Fibroblast of villous mesenchyme (primary cell): ENCODE measurements around the gene WNK1. TPM values are rescaled to one million over a fixed set of nuclear protein-coding genes. Genes with fewer than 3 reads are reported as not detected.

Experiments used
- DNase-seq: peaks from one replicate; pipeline ENCODE4 v3.0.0-alpha.2; 2010; ENCODE audit warnings: low read depth
- H3K4me3 ChIP-seq: 2 replicates; pipeline ENCODE4 v1.5.1; 2011; ENCODE audit warnings: low read depth, mild to moderate bottlenecking, low read length
- total RNA-seq: library from RNA; depleted of rRNA; stranded (reverse); fragments of >200 nt; gene quantifications from 2 replicates; pipeline ENCODE4 v1.2.3, GENCODE V29; 2012
- TF ChIP-seq, protein P1 (sequence below): IDR thresholded peaks from 2 replicates; pipeline ENCODE4 v1.5.1; 2012; ENCODE audit warnings: low read depth, mild to moderate bottlenecking, low read length; ENCODE audit not compliant: insufficient read depth

The WNK1 gene
- total RNA-seq, 1 donor, result 92.4 TPM

DNA sequence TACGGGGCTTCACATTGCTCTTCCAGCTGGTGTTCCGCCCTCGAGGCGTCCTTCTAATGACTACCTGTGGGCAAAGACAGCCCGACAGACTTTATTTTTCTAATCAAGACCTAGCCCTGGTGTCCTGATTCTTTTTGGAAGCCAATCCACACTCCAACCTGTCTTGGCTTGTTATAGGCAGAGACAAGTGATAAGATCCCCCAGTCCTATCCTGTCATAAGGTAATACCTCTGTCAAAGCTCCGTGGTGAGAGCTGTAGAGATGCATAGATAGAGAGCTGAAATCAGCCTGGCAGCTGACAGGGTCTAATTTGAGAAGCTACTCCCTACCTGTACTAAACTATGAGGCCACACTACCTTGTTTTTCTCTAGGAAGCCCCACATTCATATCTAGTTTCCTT is 11.5 kb upstream of the WNK1 start:
- TF ChIP-seq, protein P1, sequence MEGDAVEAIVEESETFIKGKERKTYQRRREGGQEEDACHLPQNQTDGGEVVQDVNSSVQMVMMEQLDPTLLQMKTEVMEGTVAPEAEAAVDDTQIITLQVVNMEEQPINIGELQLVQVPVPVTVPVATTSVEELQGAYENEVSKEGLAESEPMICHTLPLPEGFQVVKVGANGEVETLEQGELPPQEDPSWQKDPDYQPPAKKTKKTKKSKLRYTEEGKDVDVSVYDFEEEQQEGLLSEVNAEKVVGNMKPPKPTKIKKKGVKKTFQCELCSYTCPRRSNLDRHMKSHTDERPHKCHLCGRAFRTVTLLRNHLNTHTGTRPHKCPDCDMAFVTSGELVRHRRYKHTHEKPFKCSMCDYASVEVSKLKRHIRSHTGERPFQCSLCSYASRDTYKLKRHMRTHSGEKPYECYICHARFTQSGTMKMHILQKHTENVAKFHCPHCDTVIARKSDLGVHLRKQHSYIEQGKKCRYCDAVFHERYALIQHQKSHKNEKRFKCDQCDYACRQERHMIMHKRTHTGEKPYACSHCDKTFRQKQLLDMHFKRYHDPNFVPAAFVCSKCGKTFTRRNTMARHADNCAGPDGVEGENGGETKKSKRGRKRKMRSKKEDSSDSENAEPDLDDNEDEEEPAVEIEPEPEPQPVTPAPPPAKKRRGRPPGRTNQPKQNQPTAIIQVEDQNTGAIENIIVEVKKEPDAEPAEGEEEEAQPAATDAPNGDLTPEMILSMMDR, result no peak
- no peak for DNase-seq
- no peak overlapping the region for H3K4me3 ChIP-seq

DNA sequence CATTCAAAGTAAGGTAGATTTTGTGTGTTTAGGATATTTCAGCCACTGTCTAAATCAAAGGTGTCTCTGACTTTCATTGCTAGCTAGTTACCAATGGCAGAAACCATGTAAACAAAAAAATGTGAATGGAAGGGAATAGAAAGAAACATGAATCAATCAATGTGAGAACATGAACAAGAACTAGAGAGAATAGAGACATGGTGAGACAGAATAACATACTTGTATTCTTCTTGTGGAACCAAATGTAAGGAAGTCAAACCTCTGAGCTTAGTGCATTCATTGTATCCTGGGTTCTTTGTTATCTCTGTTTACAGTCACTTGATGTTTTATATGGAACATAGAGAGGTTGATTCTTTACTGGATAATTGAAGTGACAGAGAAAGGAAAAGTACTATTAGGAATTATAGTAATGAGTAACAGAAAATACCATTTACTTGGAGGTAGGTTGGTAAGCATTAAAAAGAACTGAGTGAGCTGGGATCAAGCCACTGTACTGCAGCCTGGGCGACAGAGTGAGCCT is 2.6 kb upstream of the WNK1 start:
- DNase-seq, result no peak
- TF ChIP-seq, protein P1, result no peak
- H3K4me3 ChIP-seq, result no peak overlapping the region

DNA sequence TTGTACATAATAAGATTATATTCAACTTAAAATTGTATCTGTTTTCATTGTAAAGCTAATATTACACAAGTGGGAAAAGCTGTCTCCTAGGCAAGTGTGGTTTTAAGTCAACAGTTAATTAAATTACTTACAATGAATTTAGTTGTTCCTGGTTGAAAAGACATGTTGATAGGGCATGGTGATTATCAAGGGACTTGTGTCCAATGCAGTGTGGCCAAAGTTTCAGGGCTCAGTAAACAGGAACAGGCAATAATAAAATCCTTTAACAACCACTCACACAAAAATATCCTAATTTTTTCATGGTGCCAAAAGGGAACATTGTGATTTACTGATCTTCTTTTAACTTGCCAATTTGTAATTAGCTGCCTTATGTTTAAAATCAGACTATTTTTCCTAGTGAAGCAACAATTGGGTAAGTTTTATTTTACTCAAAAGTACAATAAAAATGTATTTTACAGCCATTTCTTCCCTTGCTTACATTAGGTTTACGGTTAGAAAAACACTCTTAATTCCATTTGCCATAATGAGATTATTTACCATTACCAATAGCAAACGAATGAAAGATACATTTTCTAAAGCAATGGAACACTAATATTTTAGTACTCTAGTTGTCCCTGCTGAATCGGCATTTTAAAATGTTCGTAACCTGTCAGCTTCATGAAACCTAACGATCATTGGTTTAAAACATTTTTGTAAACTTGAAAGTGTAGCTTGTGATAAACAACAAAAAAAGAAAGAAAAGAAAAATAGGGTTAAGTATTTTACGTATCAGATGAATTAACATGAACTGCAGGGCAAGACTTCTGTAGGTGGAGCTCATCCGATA is 1.8 kb upstream of the WNK1 start:
- no peak for DNase-seq
- H3K4me3 ChIP-seq, result peak overlapping the region; percentile 55
- TF ChIP-seq, protein P1, result no peak

DNA sequence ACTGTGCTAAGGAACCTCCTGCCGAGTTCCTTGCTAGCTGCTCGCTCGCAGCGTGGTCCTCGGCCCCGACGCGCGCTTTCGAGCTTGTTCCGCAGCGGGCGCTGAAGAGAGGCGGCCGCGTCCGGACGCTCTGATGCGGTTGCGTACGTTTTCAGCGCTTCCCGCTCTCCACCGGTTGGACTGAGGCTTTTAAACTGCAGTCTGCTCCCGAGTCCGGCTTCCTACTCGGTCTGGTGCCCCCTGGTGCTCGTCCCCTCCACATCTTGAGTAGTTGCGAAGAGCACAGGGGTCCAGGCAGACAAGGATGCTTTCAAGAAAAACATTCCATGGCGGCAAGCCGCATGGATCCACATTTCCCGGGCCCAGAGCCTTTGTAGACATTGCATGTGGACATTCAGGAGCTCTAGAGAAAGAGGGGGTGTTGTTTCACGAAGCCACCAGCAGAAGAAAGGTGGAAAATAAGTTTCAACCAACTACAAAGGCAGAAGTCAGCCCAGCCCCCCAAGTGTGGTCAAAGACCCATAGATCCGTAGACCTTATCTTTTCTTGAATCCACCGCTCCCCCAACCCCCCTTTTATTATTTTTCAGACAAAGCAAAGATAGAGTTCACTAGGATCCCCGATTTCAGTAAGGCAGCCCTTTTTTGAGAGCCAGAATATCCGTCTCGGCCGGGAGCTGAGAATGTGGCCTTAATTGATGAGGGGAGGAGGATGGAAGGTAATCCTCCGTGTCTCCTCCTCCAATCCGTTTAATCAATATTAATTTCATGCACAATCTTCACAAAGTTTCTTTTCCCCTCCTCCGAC is 984 bp upstream of the WNK1 start:
- H3K4me3 ChIP-seq, result peak overlapping the region; percentile 55
- DNase-seq, result peak; percentile 97
- TF ChIP-seq, protein P1, result peak; percentile 77

DNA sequence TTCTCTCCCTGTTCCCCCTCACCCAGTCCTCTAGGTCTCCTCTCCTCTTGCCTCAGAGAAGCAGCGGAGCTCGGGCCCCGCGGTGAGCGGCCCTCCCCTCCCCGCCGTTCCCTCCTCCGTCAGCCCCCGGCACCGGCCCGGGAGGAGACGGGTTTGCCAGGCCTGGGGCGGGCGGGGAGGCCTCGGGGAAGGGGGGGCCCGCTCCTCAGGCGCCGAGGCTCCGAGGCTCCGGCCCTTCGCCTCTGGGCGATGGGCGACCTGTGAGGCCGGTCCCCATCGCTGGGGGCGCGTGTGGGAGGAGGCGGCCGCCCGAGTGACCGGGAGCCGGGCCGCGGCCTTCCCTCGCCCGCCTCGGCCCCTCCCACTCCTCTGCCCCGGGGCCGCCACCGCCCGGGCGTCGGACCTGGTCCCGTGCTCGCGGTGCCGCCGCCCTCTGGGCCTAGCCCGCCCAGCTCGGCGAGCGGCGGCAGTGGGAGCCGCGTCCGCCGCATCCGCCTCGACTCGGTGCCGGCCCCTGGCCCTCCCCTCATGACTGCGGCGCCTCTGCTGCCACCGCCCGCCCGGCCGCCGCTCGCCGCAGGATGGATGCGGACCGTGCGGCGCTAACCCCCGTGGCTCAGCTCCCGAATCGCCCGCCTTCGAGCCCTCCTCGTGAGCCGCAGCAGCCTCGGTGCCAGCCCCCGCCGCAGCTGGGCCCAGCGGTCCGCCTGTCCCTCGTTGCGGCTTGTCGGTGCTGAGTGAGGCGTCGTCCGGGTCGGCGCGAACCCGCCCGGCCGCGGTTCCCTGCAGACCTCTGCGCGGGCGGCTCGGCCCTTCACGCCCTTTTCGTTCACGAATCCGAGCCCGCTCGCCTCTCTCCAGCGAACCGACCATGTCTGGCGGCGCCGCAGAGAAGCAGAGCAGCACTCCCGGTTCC is 574 bp downstream of the WNK1 start:
- TF ChIP-seq, protein P1, result no peak
- peak; percentile 45 for DNase-seq
- H3K4me3 ChIP-seq, result peak overlapping the region; percentile 91
